ENCODE results near the gene PILRB.
A peak's percentile ranks its signal among the peaks of the same experiment; 100 is the strongest.

PILRB gene

GRCh38 chr7:100397315-100398081, 39.6 kb downstream of the PILRB start:
- in situ Hi-C loops (cut with MboI; ENCODE audit: low pct_unique_long_range_greater_than_20kb, low sequenced_read_pairs) = no loop called here
- no peak for DNase-seq

DNA sequence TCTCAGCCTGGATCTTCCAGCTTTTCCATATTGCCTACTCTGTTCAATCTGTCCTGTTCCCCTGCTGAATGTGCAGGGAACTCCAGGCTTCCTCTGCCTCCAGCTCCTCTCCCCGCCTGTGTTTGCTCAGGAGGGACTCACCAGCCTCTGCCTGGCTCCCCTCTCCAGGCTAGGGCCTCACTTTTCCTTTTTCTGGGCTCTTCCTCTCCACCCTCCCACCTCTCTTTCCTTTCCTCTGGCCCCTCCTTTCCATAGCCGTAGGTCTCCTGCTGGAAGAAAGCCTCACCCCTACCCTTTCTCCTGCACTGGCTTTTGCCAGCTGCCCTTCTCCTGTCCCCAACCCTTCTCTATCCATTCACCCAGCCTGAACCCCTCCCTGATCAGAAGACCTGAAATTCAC, 40.3 kb downstream of the PILRB start:
- in situ Hi-C loops (cut with MboI; ENCODE audit: low pct_unique_long_range_greater_than_20kb, low sequenced_read_pairs) = no loop called here
- no peak for DNase-seq

GRCh38 chr7:100400041-100400440, 42.1 kb downstream of the PILRB start:
- in situ Hi-C loops (cut with MboI; ENCODE audit: low pct_unique_long_range_greater_than_20kb, low sequenced_read_pairs) = no loop called here
- no peak for DNase-seq

GRCh38 chr7:100400656-100401055, 42.7 kb downstream of the PILRB start:
- in situ Hi-C loops (cut with MboI; ENCODE audit: low pct_unique_long_range_greater_than_20kb, low sequenced_read_pairs) = no loop called here
- peak; percentile 62 for DNase-seq

DNA sequence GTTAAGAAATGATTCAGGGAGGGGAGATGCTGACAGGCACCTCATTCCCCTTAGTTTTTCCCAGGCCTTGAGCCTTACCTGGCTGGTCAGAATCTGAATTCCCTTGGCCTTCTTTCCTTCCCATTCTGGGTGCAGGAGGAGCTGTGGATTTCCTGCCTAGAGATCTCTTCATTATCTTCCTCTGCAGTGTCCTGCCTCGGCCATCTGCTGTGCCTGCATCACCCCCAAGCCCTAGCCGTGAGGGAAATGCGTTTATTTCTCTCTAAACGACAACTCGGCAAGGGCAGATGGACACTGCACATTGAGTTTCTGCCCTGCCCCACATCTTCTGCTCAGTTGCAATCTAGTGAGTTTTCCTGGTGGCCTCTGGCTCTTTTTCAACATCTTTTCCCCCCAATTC, 43.9 kb downstream of the PILRB start:
- no peak for DNase-seq
- in situ Hi-C loops (cut with MboI; ENCODE audit: low pct_unique_long_range_greater_than_20kb, low sequenced_read_pairs) = no loop called here

DNA sequence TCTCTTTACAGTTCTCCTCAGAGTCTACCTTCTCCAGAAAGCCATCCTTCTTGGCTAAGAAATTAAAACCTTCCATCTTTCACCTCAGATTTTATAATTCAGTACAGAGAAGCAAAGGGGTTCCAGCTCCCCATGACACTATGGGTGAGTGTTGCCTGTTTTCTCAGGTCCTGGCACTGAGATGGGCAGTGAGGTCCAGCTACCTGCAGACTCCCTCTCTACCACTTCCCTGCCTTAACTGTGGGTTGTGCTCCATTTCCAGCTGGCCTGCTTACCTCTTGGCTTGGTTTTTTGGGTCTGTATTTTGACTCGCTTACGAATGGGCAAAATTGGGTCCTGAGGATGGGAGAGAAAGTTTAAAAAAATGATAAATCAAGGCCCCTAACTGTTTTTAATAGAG, 44.3 kb downstream of the PILRB start:
- no peak for DNase-seq
- in situ Hi-C loops (cut with MboI; ENCODE audit: low pct_unique_long_range_greater_than_20kb, low sequenced_read_pairs) = no loop called here

DNA sequence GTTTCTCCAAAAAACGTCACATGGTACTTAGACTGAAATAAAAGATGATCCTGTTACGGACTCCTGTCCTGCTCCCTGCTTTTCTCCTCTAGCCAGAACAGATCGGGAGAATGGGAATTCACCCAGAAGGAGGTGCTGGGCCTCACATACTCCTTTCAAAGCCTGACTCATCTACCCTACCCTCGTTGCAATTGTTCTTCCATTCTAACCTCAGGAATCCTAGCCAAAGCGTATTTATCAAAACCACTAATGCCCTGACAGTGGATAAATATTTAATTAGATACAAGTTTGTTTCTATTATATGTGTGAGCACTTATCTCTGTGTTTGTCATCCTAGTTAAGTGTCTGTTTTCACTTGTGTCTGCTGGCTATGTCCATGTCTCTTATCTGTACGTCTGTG, 48.9 kb downstream of the PILRB start:
- no peak for DNase-seq
- in situ Hi-C loops (cut with MboI; ENCODE audit: low pct_unique_long_range_greater_than_20kb, low sequenced_read_pairs) = no loop called here

DNA sequence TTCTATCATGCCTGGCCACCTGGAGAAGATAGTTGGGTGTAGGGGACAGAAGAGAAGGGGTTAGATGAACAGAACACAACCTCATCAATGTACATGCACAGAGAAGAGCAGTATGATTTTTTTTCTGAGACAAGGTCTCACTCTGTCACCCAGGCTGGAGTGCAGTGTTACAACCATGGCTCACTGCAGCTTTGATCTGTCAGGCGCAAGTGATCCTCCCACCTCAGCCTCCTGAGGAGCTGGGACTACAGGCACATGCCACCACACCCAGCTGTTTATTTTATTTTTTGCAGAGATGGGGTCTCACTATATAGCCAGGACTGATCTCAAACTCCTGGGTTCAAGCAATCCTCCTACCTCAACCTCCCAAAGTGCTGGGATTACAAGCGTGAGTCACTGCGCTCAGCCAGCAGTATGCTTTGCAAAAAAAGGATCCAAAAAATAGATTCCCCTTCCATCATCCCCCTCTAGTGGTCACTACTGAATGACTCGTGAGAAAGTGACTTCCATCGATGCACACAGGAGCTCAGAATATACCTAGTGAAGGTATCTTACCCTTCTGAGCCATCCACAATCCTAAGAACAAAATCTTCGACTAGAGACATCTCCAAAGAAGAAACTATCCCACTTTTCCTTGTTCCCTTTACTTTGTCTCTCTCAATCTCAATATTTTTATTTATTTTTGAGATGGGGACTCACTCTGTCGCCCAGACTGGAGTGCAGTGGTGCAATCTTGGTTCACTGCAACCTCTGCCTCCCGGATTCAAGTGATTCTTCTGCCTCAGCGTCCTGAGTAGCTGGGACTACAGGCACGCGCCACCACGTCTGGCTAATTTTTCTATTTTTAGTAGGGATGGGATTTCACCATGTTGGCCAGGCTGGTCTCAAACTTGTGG, 49.6 kb downstream of the PILRB start:
- in situ Hi-C loops (cut with MboI; ENCODE audit: low pct_unique_long_range_greater_than_20kb, low sequenced_read_pairs) = no loop called here
- DNase-seq = peak; percentile 80

DNA sequence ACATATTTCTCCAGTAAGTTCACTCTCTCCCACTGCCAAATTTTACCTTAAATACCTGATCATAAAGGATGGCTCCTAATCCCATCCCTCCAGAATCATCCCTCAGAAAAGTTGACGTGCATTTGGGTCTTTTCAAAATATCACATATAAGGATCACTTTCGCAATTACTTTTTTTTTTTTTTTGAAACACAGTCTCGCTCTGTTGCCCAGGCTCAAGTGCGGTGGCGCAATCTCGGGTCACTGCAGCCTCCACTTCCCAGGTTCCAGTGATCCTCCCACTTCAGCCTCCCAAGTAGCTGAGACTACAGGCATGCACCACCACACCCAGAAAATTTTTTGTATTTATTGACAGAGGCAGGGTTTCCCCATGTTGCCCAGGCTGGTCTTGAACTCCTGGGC, 53.2 kb downstream of the PILRB start:
- DNase-seq = no peak
- in situ Hi-C loops (cut with MboI; ENCODE audit: low pct_unique_long_range_greater_than_20kb, low sequenced_read_pairs) = no loop called here

DNA sequence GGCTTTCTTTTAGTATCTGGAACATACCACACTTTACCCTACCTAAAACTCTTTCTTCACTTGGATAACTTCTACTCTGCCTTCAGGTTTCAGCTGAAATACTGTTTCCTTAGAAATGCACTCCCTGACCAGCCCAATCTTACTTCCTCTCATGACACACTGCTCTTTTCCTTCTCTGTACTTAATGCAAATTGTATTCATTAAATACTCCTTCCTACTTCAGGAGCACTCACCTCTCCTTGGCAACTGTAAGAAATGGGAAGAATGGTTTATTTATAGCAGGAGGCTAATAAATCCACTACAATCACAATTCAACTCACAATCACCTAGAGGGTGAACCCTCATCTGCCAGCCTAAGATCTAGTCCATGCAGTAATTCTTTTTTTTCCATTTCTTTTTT, 55.4 kb downstream of the PILRB start:
- in situ Hi-C loops (cut with MboI; ENCODE audit: low pct_unique_long_range_greater_than_20kb, low sequenced_read_pairs) = no loop called here
- DNase-seq = no peak

DNA sequence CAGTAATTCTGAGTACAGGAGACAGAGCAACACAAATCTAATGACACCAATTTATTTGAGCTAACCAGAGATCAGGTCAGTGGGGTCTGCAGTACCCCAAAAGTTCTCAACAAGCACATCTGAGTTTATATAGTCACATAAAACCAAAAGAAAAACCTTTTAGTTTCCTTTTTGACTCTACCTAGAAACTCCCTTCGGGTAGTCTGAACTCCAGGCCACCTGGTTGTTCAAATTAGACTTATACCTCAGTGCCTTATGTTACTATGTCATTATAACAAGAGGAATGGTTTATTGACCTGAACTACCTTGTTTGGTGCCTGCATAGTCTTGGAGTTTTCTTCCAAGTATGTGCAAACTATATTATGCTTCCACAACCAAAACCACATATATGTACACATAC, 56.0 kb downstream of the PILRB start:
- no peak for DNase-seq
- in situ Hi-C loops (cut with MboI; ENCODE audit: low pct_unique_long_range_greater_than_20kb, low sequenced_read_pairs) = no loop called here

DNA sequence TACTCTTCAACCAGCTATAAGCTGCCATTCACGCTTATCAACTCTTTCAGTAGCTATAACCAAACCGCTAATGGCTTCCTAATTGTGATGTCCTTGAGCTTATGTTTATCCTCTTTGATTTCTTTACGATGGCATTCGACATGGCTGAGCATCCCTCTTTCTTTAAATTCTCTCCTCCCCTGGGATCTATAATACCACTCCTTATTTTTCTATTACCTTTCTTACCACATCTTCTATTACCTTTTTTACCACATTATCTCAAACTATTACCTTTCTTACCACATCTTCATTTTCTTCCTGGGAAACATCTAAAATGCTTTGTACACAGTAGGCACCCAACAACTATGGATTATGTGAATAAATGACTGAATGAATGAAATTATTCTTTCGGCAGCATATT, 57.5 kb downstream of the PILRB start:
- in situ Hi-C loops (cut with MboI; ENCODE audit: low pct_unique_long_range_greater_than_20kb, low sequenced_read_pairs) = no loop called here
- no peak for DNase-seq
